ENCODE data around the gene BRD9. TPM values are rescaled to one million over a fixed set of nuclear protein-coding genes. Genes with fewer than 3 reads are reported as not detected.
"Not testable (repeated sequence)": the region's sequence is repeated elsewhere in the genome, so short reads cannot be mapped to it uniquely, and the experiment has no call there.

The BRD9 gene
- total RNA-seq (139 TPM), polyA plus RNA-seq (10 to 100 TPM in 3 of 4 donors, 1 to 10 TPM in 1; 9.7 to 15.9 (median 12.0) TPM)

- Histone ChIP-seq H3K4me3 (ENCODE audit: low read depth, low read length) (peak within 1 kb of the TSS; percentile 68), H3K27ac (ENCODE audit: insufficient read depth, low read length, poor library complexity, severe bottlenecking) (peak within 1 kb of the TSS; percentile 82), H3K9me3 (ENCODE audit: control insufficient read depth in 2 of 2, low read length in 2 of 2) (no peaks in the 10 kb centered on the region), H3K4me1 (ENCODE audit: control insufficient read depth, insufficient read depth, low read length, poor library complexity, severe bottlenecking) (peaks cover 30% of the 10 kb centered on the region), H3K27me3 (ENCODE audit: control insufficient read depth, insufficient read depth, low read length) (no peaks in the 10 kb centered on the region), H3K36me3 (ENCODE audit: control insufficient read depth, insufficient read depth, low read length) (peaks cover 38% of the 10 kb centered on the region)
- peak; percentile 78 to 91 (median 87) for DNase-seq
- Mint-ChIP-seq H3K27ac (peak within 1 kb of the TSS; percentile 76 to 91 (median 82)), H3K4me1 (peaks cover 7 to 46% (median 16%) of the 10 kb centered on the region in 4 donors), H3K4me3 (peak within 1 kb of the TSS; percentile 88 to 95 (median 89)), H3K27me3 (no peaks in the 10 kb centered on the region), H3K36me3 (peaks cover 14% of the 10 kb centered on the region), H3K9me3 (no peaks in the 10 kb centered on the region)
- ATAC-seq (ENCODE audit: low read depth in 2 of 2), result peak; percentile 95 to 98
Observed at GRCh38 chr5:892394-893136, at the start of gene BRD9, which contains the start of gene TRIP13. BRD9 (minus strand) TSS chr5:892801; CDS start chr5:892657, 144 bp downstream. TRIP13 (plus strand) TSS chr5:892884; CDS start chr5:892999, 115 bp downstream.

- not testable (repeated sequence) for H3K36me3 ChIP-seq (ENCODE audit: control insufficient read depth, insufficient read depth, low read length); H3K4me3 ChIP-seq (ENCODE audit: low read depth, low read length); H3K9me3 Mint-ChIP-seq; ATAC-seq (ENCODE audit: low read depth in 2 of 2); H3K27me3 ChIP-seq (ENCODE audit: control insufficient read depth, insufficient read depth, low read length); H3K27ac ChIP-seq (ENCODE audit: insufficient read depth, low read length, poor library complexity, severe bottlenecking); H3K4me1 Mint-ChIP-seq; H3K9me3 ChIP-seq (ENCODE audit: control insufficient read depth in 2 of 2, low read length in 2 of 2); H3K27ac Mint-ChIP-seq; H3K36me3 Mint-ChIP-seq; DNase-seq; H3K4me1 ChIP-seq (ENCODE audit: control insufficient read depth, insufficient read depth, low read length, poor library complexity, severe bottlenecking); H3K4me3 Mint-ChIP-seq
- peaks cover 27% of the 10 kb centered on the region for H3K27me3 Mint-ChIP-seq
Observed at GRCh38 chr5:940741-941140, 48.1 kb upstream of the BRD9 start.

GRCh38 chr5:939368-939767, 46.8 kb upstream of the BRD9 start:
- DNase-seq (no peak), ATAC-seq (ENCODE audit: low read depth in 2 of 2) (no peak)
- H3K27me3 Mint-ChIP-seq, result peaks cover 25% of the 10 kb centered on the region

GRCh38 chr5:937151-937924, 44.7 kb upstream of the BRD9 start:
- Histone ChIP-seq H3K4me1 (ENCODE audit: control insufficient read depth, insufficient read depth, low read length, poor library complexity, severe bottlenecking) (no peaks in the 10 kb centered on the region), H3K9me3 (ENCODE audit: control insufficient read depth in 2 of 2, low read length in 2 of 2) (no peaks in the 10 kb centered on the region), H3K4me3 (ENCODE audit: low read depth, low read length) (no peak overlapping the region), H3K27ac (ENCODE audit: insufficient read depth, low read length, poor library complexity, severe bottlenecking) (no peak overlapping the region), H3K36me3 (ENCODE audit: control insufficient read depth, insufficient read depth, low read length) (no peaks in the 10 kb centered on the region), H3K27me3 (ENCODE audit: control insufficient read depth, insufficient read depth, low read length) (no peaks in the 10 kb centered on the region)
- Mint-ChIP-seq H3K4me3 (no peak overlapping the region), H3K9me3 (peaks cover 0 to 2% (median 0%) of the 10 kb centered on the region in 7 donors), H3K27ac (no peak overlapping the region), H3K4me1 (no peaks in the 10 kb centered on the region), H3K27me3 (peaks cover 10% of the 10 kb centered on the region), H3K36me3 (no peaks in the 10 kb centered on the region)
- no peak for ATAC-seq (ENCODE audit: low read depth in 2 of 2)
- no peak for DNase-seq

More at GRCh38 chr5:939368-939767, 46.8 kb upstream of the BRD9 start:
- H3K4me3 Mint-ChIP-seq, result no peak overlapping the region
- no peak overlapping the region for H3K27ac Mint-ChIP-seq
- peaks cover 0 to 6% (median 0%) of the 10 kb centered on the region in 4 donors for H3K4me1 Mint-ChIP-seq
- Histone ChIP-seq H3K27me3 (ENCODE audit: control insufficient read depth, insufficient read depth, low read length) (no peaks in the 10 kb centered on the region), H3K4me1 (ENCODE audit: control insufficient read depth, insufficient read depth, low read length, poor library complexity, severe bottlenecking) (no peaks in the 10 kb centered on the region), H3K36me3 (ENCODE audit: control insufficient read depth, insufficient read depth, low read length) (no peaks in the 10 kb centered on the region), H3K27ac (ENCODE audit: insufficient read depth, low read length, poor library complexity, severe bottlenecking) (no peak overlapping the region), H3K4me3 (ENCODE audit: low read depth, low read length) (no peak overlapping the region), H3K9me3 (ENCODE audit: control insufficient read depth in 2 of 2, low read length in 2 of 2) (no peaks in the 10 kb centered on the region)
- no peaks in the 10 kb centered on the region for H3K36me3 Mint-ChIP-seq
- peaks cover 0 to 2% (median 0%) of the 10 kb centered on the region in 7 donors for H3K9me3 Mint-ChIP-seq

- Mint-ChIP-seq H3K36me3 (no peaks in the 10 kb centered on the region), H3K27ac (no peak overlapping the region), H3K4me1 (no peaks in the 10 kb centered on the region), H3K4me3 (no peak overlapping the region), H3K27me3 (peaks cover 5% of the 10 kb centered on the region), H3K9me3 (peaks cover 0 to 2% (median 0%) of the 10 kb centered on the region in 7 donors)
- ATAC-seq (ENCODE audit: low read depth in 2 of 2) (no peak), DNase-seq (no peak)
- Histone ChIP-seq H3K36me3 (ENCODE audit: control insufficient read depth, insufficient read depth, low read length) (no peaks in the 10 kb centered on the region), H3K4me3 (ENCODE audit: low read depth, low read length) (no peak overlapping the region), H3K27me3 (ENCODE audit: control insufficient read depth, insufficient read depth, low read length) (no peaks in the 10 kb centered on the region), H3K9me3 (ENCODE audit: control insufficient read depth in 2 of 2, low read length in 2 of 2) (no peaks in the 10 kb centered on the region), H3K4me1 (ENCODE audit: control insufficient read depth, insufficient read depth, low read length, poor library complexity, severe bottlenecking) (no peaks in the 10 kb centered on the region), H3K27ac (ENCODE audit: insufficient read depth, low read length, poor library complexity, severe bottlenecking) (no peak overlapping the region)
Observed at GRCh38 chr5:936149-937144, 43.8 kb upstream of the BRD9 start.

GRCh38 chr5:935510-936084, 43.0 kb upstream of the BRD9 start:
- Mint-ChIP-seq H3K4me1 (no peaks in the 10 kb centered on the region), H3K27me3 (peaks cover 5% of the 10 kb centered on the region), H3K36me3 (no peaks in the 10 kb centered on the region), H3K9me3 (no peaks in the 10 kb centered on the region), H3K4me3 (no peak overlapping the region), H3K27ac (no peak overlapping the region)
- H3K27me3 ChIP-seq (ENCODE audit: control insufficient read depth, insufficient read depth, low read length), result no peaks in the 10 kb centered on the region
- DNase-seq (no peak), ATAC-seq (ENCODE audit: low read depth in 2 of 2) (no peak)
- no peaks in the 10 kb centered on the region for H3K9me3 ChIP-seq (ENCODE audit: control insufficient read depth in 2 of 2, low read length in 2 of 2)
- no peaks in the 10 kb centered on the region for H3K4me1 ChIP-seq (ENCODE audit: control insufficient read depth, insufficient read depth, low read length, poor library complexity, severe bottlenecking)
- no peak overlapping the region for H3K4me3 ChIP-seq (ENCODE audit: low read depth, low read length)
- H3K27ac ChIP-seq (ENCODE audit: insufficient read depth, low read length, poor library complexity, severe bottlenecking), result no peak overlapping the region
- no peaks in the 10 kb centered on the region for H3K36me3 ChIP-seq (ENCODE audit: control insufficient read depth, insufficient read depth, low read length)

- H3K4me3 ChIP-seq (ENCODE audit: low read depth, low read length); H3K36me3 ChIP-seq (ENCODE audit: control insufficient read depth, insufficient read depth, low read length); H3K9me3 Mint-ChIP-seq; H3K27ac Mint-ChIP-seq; ATAC-seq (ENCODE audit: low read depth in 2 of 2); H3K27me3 ChIP-seq (ENCODE audit: control insufficient read depth, insufficient read depth, low read length); H3K27me3 Mint-ChIP-seq; H3K36me3 Mint-ChIP-seq; DNase-seq; H3K27ac ChIP-seq (ENCODE audit: insufficient read depth, low read length, poor library complexity, severe bottlenecking); H3K4me1 Mint-ChIP-seq; H3K4me3 Mint-ChIP-seq; H3K4me1 ChIP-seq (ENCODE audit: control insufficient read depth, insufficient read depth, low read length, poor library complexity, severe bottlenecking); H3K9me3 ChIP-seq (ENCODE audit: control insufficient read depth in 2 of 2, low read length in 2 of 2): not testable (repeated sequence)
Observed at GRCh38 chr5:934381-934967, 41.9 kb upstream of the BRD9 start.
